NCI-H146 treated with DMSO at 0.1 percent for 48 hours (cell line): ENCODE measurements around the gene TEX13B.

Experiments
- DNase-seq: peaks from one replicate; lab custom pipeline; 2025; ENCODE audit not compliant: unreplicated experiment; lab: John Stamatoyannopoulos, UW

The TEX13B gene

DNA sequence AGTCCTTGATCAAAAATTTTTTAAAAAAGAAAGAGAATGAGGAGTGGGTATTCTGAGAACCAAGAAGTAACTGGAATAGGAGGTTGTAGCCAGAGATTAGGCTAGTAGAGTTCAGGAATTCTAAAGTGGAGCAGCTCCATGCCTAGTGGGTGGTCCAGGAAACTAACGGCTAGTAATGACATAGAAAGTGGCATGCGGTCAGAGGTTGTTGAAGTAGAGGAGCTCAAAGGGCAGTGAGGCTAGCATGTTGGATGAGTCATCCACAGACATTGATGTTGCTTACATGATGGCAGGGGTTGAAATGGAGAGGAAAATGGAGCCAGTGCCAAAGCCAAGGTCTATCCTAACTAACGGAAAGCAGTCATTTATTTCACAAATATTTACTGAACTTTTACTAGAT lies 42.1 kb downstream of the TEX13B start:
- no peak for DNase-seq

DNA sequence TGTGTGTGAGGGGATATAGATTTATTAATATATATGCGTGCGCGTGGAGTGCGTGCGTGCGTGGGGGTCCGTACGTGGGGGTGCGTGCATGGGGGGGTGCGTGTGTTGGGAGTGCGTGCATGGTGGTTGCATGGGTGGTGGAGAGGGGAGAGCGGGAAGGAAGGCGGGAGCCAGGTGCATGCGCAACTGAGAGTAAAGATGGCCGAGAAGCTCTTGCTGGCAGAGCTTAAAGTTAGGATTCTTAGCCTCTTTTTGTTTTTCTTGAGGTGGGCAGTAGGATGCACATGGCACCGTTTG lies 45.8 kb downstream of the TEX13B start:
- DNase-seq = no peak

DNA sequence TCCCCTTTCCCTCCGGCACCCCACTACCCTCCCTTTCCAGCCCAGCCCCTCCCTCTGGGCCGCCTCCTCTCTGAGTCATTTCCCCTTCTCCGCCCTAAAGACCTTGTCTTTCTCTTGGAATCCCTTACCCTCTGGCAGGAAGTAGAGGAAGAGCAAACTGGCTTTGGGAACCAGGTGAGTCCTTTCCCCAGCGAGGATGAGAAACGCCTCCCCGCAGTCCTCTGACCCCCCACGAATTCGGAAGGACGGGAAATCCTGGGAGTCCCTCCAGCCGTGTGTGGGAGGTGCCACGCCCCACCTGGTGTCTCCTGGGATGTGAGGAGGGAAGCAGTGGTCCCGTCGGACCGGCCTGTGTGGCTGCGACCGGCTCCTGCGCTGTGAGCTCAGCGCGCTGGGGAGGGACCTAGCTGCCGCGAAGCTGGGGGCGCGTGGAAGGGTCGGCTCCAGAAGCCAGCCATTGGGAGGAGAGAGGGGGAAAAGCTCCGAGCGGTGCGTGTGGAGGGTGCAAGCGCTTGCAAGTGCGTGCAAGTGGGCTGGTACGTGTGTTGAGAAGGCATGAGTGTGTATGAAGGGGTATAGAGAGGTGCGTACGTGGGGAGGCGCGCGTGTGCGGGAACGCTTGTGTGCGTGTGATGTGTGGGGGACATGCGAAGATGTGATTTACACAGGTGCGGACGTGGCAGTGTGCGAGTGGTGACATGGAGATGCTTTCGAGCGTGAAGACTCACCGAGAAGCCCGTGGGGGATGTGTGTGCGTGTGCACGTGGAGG lies 46.3 kb downstream of the TEX13B start:
- DNase-seq = no peak

DNA sequence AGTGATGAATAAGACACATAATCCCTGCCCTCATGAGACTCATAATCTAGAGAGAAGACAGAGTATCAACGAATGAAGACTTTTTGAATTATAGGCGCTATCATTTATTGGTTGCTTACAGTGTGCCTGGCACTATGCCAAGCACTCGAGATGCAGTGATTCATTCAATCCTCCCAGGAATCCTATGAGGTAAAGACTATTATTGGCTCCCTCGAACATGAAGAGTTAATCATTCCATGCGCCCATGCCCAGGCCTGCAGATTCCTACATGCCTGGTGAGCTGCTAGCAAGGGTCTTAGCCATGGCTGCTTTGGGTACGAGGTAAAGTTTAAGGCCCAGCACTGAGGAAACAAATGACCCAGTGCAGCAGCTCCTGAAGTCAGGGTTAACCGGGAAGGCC lies 47.0 kb downstream of the TEX13B start:
- DNase-seq = no peak

DNA sequence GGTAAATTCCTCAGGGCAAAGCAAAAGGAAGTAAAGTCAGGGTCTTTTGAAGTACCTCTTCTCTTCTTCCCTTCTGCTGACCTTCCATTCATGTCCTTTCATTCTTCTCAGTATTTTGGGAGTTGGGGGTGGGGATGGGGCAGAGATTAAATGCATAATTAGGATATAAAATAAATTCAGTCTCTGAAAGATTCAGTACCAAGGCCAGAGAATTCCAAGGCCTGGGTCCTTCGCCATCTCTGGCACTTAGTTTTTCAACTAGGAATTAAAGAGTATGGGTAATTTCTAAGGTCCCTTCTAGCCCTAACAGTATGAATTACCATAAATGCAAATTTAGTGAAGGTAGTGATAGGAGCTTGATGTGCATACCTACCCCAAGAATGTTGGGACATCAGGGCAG lies 47.9 kb downstream of the TEX13B start:
- no peak for DNase-seq
